HUES64 (cell line): ENCODE measurements around the gene MMP24.
"Not testable (repeated sequence)": the region's sequence is repeated elsewhere in the genome, so short reads cannot be mapped to it uniquely, and the experiment has no call there.

Experiments
- H3K27ac ChIP-seq: 2 replicates; pipeline ENCODE4 v1.7.0; 2013; ENCODE audit warnings: low read depth, low read length, inconsistent platforms
- H3K27me3 ChIP-seq: 2 replicates; pipeline ENCODE4 v1.6.1; 2013; ENCODE audit warnings: mild to moderate bottlenecking, low read length; ENCODE audit not compliant: insufficient read depth
- H3K36me3 ChIP-seq: 2 replicates; pipeline ENCODE4 v1.6.1; 2013; ENCODE audit warnings: mild to moderate bottlenecking, low read length; ENCODE audit not compliant: insufficient read depth
- H3K4me1 ChIP-seq: 2 replicates; pipeline ENCODE4 v1.6.1; 2013; ENCODE audit warnings: mild to moderate bottlenecking, low read length, moderate library complexity; ENCODE audit not compliant: insufficient read depth
- H3K4me3 ChIP-seq: 2 replicates; pipeline ENCODE4 v1.5.1; 2013; ENCODE audit warnings: mild to moderate bottlenecking, low read length, moderate library complexity
- H3K9ac ChIP-seq: 2 replicates; pipeline ENCODE4 v1.6.1; 2013; ENCODE audit warnings: mild to moderate bottlenecking, low read depth, low read length
- H3K9me3 ChIP-seq: 2 replicates; pipeline ENCODE4 v1.6.1; 2013; ENCODE audit warnings: low read depth, low read length; ENCODE audit not compliant: insufficient read depth
- WGBS: fragments of 150-250, 120-280 bp; methylation state at CpG from one replicate; pipeline ENCODE4 v1.1.7; 2013; ENCODE audit warnings: missing lambda C conversion rate; 5-methylcytosine and 5-hydroxymethylcytosine counted together

MMP24 gene

DNA sequence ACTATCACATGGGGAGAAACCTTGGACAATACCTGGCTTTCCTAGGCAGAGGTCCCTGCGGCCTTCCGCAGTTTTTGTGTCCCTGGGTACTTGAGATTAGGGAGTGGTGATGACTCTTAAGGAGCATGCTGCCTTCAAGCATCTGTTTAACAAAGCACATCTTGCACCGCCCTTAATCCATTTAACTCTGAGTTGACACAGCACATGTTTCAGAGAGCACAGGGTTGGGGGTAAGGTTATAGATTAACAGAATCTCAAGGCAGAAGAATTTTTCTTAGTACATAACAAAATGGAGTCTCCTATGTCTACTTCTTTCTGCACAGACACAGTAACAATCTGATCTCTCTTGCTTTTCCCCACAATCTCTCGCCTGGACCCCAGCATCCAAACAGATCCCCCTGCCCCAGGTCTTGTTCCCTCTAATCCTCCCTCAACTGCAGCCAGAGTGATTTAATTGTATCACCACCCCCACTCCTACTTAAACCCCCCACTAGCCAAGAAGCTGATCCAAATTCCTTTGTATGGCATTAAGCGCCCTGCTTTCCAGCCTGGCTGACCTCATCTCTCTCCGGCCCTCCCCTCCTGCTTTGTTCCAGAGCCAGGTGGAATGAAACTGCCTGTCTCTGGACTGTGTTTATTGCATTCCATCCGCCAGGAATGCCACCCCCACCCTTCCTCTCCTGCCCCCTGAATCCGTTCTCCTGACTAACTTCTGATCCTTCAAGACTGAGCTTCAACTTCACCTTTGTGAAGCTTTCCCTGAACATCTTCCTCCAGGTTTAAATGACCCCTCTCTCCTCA is 36.4 kb downstream of the MMP24 start:
- Histone ChIP-seq H3K4me3 (peak overlapping the region; percentile 10; the same call in 1 of the 2 replicates), H3K4me1 (peaks cover 42% of the 10 kb centered on the region), H3K9ac (peak overlapping the region; percentile 90), H3K27ac (peak overlapping the region; percentile 100)
- H3K36me3 ChIP-seq, H3K27me3 ChIP-seq, H3K9me3 ChIP-seq: not testable (repeated sequence)
- 13% methylated on average over 5 of the region's 8 CpGs for WGBS

DNA sequence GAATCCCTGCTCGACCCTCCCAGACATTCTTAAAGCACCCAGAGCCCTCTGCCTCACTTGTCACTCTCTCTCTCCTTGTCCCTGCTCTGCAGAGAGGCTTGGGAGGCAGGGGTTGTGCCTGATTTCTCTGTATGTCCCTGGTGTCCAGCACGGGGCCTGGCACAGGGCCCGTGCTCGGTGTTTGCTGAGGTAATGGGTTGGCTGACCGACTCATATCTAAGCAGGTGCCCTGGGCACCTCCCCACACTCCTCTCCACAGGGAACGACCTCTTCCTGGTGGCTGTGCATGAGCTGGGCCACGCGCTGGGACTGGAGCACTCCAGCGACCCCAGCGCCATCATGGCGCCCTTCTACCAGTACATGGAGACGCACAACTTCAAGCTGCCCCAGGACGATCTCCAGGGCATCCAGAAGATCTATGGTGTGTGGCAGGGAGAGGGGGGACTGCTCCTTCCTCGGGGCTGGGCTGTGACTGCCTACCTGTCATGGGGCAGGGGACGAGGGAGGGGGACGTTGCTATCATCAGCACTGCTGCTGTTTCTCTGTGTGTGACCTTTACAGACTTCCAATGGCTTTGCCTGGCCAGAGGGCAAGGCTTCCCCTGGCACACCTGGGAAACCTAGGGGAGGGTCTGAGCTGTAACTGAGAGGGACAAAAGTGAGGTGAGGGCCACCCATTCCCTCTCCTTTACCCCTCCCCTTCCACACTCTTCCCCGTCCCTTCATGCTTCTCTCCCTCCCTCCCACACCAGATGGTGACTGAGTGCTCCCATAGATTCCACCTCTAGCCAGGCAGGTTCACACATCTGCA is 37.2 kb downstream of the MMP24 start:
- peak overlapping the region; percentile 90 for H3K9ac ChIP-seq
- no peaks in the 10 kb centered on the region for H3K9me3 ChIP-seq
- H3K4me3 ChIP-seq, result peak overlapping the region; percentile 10; the same call in 1 of the 2 replicates
- H3K27me3 ChIP-seq, result no peaks in the 10 kb centered on the region
- peak overlapping the region; percentile 100 for H3K27ac ChIP-seq
- WGBS, result 79% methylated on average over 17 of the region's 17 CpGs
- peaks cover 42% of the 10 kb centered on the region for H3K4me1 ChIP-seq
- H3K36me3 ChIP-seq, result no peaks in the 10 kb centered on the region

DNA sequence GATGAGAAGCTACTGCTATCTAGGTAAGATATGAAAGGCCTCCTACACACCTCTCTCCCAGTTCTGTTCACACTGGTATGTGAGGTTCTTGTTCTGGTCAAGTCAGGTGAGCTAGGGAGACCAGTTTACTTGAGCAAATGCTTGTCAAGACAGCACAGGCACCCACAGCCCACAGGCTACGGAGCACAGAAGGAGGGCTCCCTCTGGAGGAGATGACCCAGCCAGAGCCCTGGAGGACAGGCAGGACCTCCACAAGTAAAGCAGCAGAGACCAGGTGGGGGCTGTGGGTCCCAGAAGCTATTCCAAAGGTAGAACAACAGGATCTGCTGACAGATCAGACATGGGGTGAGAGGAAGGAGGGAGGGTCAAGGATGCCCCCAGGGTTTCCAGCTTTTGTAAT is 38.3 kb downstream of the MMP24 start:
- H3K4me3 ChIP-seq, result no peak overlapping the region
- no peaks in the 10 kb centered on the region for H3K9me3 ChIP-seq
- 56% methylated on average over 1 of the region's 1 CpG for WGBS
- no peaks in the 10 kb centered on the region for H3K36me3 ChIP-seq
- peaks cover 41% of the 10 kb centered on the region for H3K4me1 ChIP-seq
- no peaks in the 10 kb centered on the region for H3K27me3 ChIP-seq
- no peak overlapping the region for H3K9ac ChIP-seq
- no peak overlapping the region for H3K27ac ChIP-seq

GRCh38 chr20:35267092-35267491 is 40.6 kb downstream of the MMP24 start:
- Histone ChIP-seq H3K36me3 (peaks cover 5% of the 10 kb centered on the region; the same call in 1 of the 2 replicates), H3K9ac (no peak overlapping the region)

GRCh38 chr20:35269055-35269781 is 42.7 kb downstream of the MMP24 start:
- Histone ChIP-seq H3K4me3 (no peak overlapping the region), H3K4me1 (peaks cover 12% of the 10 kb centered on the region; the same call in 1 of the 2 replicates), H3K27ac (peak overlapping the region; percentile 44; the same call in 1 of the 2 replicates), H3K36me3 (peaks cover 5% of the 10 kb centered on the region), H3K9me3 (no peaks in the 10 kb centered on the region), H3K27me3 (no peaks in the 10 kb centered on the region), H3K9ac (no peak overlapping the region)
- WGBS, result 54% methylated on average over 14 of the region's 14 CpGs

More at GRCh38 chr20:35267092-35267491, 40.6 kb downstream of the MMP24 start:
- H3K27me3 ChIP-seq, result no peaks in the 10 kb centered on the region
- no peaks in the 10 kb centered on the region for H3K9me3 ChIP-seq
- WGBS, result 92% methylated on average over 16 of the region's 16 CpGs
- H3K4me1 ChIP-seq, result peaks cover 24% of the 10 kb centered on the region
- H3K4me3 ChIP-seq, result no peak overlapping the region
- no peak overlapping the region for H3K27ac ChIP-seq

DNA sequence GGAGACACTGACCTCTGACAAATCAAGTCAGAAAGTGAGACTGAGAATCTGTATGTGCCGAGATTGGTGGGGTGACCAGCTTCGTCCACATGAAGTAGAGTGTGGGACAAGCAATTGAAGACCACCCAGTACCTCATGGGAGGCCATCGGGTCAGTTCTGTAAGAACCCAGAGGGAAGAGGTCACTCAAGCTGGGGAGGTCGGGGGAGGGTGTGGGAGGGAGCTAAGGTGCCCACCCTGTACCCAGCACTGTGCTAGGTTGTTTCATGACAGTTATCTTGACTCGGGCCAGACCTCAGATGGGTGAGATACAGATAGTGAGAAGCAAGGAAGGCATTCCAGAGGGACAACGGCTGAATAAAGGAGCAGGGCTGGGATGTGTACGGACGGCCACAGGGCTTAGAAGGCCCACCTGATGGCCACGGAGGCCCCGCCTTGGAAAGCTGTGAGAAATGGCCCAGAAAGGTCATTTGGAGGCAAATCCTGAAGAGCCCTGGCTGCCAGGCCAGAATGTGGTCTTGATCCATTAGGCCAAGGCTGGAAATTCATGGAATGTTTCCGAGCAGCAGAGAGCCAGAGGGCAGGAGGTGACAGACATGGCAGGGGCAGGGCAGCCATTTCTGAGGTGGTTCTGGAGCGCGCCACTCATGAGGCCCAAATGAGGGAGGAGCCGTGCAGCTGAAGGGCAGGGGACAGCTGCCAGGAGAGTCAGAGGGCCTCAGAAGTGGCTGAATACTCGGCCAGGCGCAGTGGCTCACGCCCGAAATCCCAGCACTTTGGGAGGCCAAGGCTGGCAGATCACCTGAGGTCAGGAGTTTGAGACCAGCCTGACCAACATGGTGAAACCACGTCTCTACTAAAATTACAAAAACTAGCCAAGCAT is 43.8 kb downstream of the MMP24 start:
- Histone ChIP-seq H3K4me3 (no peak overlapping the region), H3K36me3 (peaks cover 5% of the 10 kb centered on the region), H3K9ac (no peak overlapping the region), H3K27me3 (no peaks in the 10 kb centered on the region), H3K4me1 (peaks cover 7% of the 10 kb centered on the region; the same call in 1 of the 2 replicates), H3K9me3 (no peaks in the 10 kb centered on the region), H3K27ac (peak overlapping the region; percentile 44; the same call in 1 of the 2 replicates)
- WGBS, result 93% methylated on average over 19 of the region's 19 CpGs

DNA sequence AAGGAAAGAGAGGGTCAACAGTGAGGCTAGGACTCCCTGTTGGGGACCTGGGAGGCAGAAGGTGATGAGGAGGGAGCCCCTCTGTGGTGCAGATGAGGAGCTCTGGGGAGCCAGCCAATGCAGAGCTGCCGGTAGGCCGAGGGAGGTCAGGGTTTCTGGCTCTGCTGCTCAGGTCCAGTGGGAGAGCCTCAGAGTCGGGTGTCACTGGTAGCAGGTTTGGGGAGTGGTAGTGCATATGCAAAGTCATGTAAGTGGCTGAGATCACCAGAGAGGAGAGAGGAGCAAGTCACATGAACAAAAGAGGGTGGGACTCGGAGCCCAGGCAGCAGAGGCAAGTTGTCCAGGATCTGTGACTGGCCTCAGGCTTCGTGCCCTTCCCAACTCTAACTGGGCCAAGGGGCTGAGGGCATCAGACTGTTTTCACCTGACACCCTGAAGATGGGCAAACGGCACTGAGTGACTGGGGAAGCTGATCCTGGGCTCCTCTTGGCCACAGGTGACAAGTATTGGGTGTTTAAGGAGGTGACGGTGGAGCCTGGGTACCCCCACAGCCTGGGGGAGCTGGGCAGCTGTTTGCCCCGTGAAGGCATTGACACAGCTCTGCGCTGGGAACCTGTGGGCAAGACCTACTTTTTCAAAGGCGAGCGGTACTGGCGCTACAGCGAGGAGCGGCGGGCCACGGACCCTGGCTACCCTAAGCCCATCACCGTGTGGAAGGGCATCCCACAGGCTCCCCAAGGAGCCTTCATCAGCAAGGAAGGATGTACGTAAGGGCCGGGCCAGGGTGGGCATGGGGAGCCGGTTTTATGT is 44.8 kb downstream of the MMP24 start:
- Histone ChIP-seq H3K4me3 (no peak overlapping the region), H3K36me3 (peaks cover 12% of the 10 kb centered on the region), H3K9me3 (no peaks in the 10 kb centered on the region), H3K27me3 (no peaks in the 10 kb centered on the region), H3K27ac (no peak overlapping the region), H3K4me1 (peaks cover 7% of the 10 kb centered on the region; the same call in 1 of the 2 replicates), H3K9ac (no peak overlapping the region)
- 91% methylated on average over 20 of the region's 20 CpGs for WGBS

- Histone ChIP-seq H3K9me3 (no peaks in the 10 kb centered on the region), H3K36me3 (peaks cover 18% of the 10 kb centered on the region), H3K27ac (no peak overlapping the region), H3K4me1 (peaks cover 10% of the 10 kb centered on the region), H3K27me3 (no peaks in the 10 kb centered on the region), H3K9ac (no peak overlapping the region), H3K4me3 (no peak overlapping the region)
- WGBS, result 92% methylated on average over 7 of the region's 7 CpGs
Observed at GRCh38 chr20:35271904-35272303, 45.4 kb downstream of the MMP24 start.

GRCh38 chr20:35273449-35274171 is 47.1 kb downstream of the MMP24 start:
- Histone ChIP-seq H3K36me3 (peaks cover 23% of the 10 kb centered on the region), H3K27ac (no peak overlapping the region), H3K9ac (no peak overlapping the region), H3K27me3 (no peaks in the 10 kb centered on the region), H3K9me3 (no peaks in the 10 kb centered on the region), H3K4me1 (peaks cover 12% of the 10 kb centered on the region), H3K4me3 (no peak overlapping the region)
- 87% methylated on average over 13 of the region's 13 CpGs for WGBS
